IPS-18a (cell line): ENCODE measurements around the gene CHTF18.
A peak's percentile ranks its signal among the peaks of the same experiment; 100 is the strongest.

Experiments used
- H3K27ac ChIP-seq: one replicate; pipeline ENCODE4 v1.5.1; 2013; ENCODE audit warnings: low read length
- H3K27me3 ChIP-seq: one replicate; pipeline ENCODE4 v1.6.1; 2013; ENCODE audit warnings: mild to moderate bottlenecking, low read length; ENCODE audit not compliant: control insufficient read depth, insufficient read depth
- H3K36me3 ChIP-seq: one replicate; pipeline ENCODE4 v1.6.1; 2013; ENCODE audit warnings: low read depth, low read length; ENCODE audit not compliant: control insufficient read depth
- H3K4me1 ChIP-seq: one replicate; pipeline ENCODE4 v1.6.1; 2013; ENCODE audit warnings: low read depth, low read length; ENCODE audit not compliant: control insufficient read depth
- H3K4me3 ChIP-seq: one replicate; pipeline ENCODE4 v1.5.1; 2013; ENCODE audit warnings: low read length
- H3K9ac ChIP-seq: one replicate; pipeline ENCODE4 v1.6.1; 2013; ENCODE audit warnings: mild to moderate bottlenecking, low read length, moderate library complexity
- H3K9me3 ChIP-seq: one replicate; pipeline ENCODE4 v1.6.1; 2013; ENCODE audit warnings: low read depth, low read length; ENCODE audit not compliant: control insufficient read depth

CHTF18 gene

GRCh38 chr16:797686-798085 is 9.3 kb downstream of the CHTF18 start:
- Histone ChIP-seq H3K36me3 (no peaks in the 10 kb centered on the region), H3K27me3 (peaks cover 23% of the 10 kb centered on the region), H3K27ac (no peak overlapping the region), H3K4me1 (no peaks in the 10 kb centered on the region), H3K4me3 (no peak overlapping the region), H3K9me3 (no peaks in the 10 kb centered on the region), H3K9ac (no peak overlapping the region)

GRCh38 chr16:798666-799065 is 10.2 kb downstream of the CHTF18 start:
- no peaks in the 10 kb centered on the region for H3K36me3 ChIP-seq
- peaks cover 33% of the 10 kb centered on the region for H3K27me3 ChIP-seq
- H3K4me1 ChIP-seq = no peaks in the 10 kb centered on the region
- no peak overlapping the region for H3K9ac ChIP-seq
- H3K9me3 ChIP-seq = no peaks in the 10 kb centered on the region
- H3K4me3 ChIP-seq = no peak overlapping the region
- H3K27ac ChIP-seq = no peak overlapping the region

GRCh38 chr16:799111-799947 is 10.9 kb downstream of the CHTF18 start:
- Histone ChIP-seq H3K9ac (no peak overlapping the region), H3K9me3 (no peaks in the 10 kb centered on the region), H3K4me1 (no peaks in the 10 kb centered on the region), H3K27ac (no peak overlapping the region), H3K4me3 (no peak overlapping the region), H3K36me3 (no peaks in the 10 kb centered on the region), H3K27me3 (peaks cover 39% of the 10 kb centered on the region)

DNA sequence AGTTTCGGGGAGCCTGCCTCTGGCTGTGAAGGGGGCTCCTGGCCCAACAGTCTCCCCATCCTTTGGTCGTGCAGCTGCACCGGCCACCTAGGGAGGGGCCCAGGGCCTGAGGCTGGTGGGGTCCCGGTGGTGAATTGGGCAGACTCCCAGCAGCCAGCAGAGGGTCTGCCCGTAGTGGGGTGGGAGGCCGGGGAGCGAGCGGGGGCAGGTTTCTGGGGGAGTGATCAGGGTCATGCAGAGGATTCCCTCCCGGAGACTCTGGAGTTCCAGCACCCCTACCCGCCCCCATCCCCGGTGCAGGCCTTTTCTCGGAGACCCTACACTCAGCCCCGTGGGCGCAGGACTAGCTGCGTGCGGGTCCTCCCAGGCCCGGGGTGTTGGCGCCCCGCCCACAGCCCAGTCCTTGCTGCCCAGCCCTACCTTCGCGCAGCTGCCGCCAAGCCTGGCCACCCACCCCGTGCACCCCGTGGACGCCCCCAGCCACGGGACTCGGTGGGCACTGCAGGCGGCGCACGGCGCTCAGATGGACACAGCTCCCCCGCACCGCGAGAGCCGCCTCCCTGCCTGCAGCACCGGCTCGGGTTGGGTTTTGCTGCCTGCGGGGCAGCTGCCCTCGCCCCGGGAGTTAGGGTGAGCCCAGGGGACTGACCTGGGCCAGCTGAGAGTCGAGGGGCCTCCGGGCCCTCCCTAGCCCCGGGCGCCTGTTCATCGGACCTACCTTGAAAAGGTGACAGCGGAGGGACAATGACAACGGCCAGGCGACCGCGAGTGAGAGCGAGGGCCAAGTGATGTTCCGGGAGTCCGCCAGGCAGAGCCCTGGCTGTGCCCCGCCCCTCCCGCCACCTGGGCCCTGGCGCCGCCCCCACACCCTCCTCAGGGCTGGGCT is 11.8 kb downstream of the CHTF18 start, which contains the start of gene GNG13:
Gene GNG13, minus strand, starts transcription at position 787 of the 886 bp plus-strand sequence. CDS start 1,657 bp downstream, outside the sequence.
- peaks cover 48% of the 10 kb centered on the region for H3K27me3 ChIP-seq
- H3K4me1 ChIP-seq = no peaks in the 10 kb centered on the region

DNA sequence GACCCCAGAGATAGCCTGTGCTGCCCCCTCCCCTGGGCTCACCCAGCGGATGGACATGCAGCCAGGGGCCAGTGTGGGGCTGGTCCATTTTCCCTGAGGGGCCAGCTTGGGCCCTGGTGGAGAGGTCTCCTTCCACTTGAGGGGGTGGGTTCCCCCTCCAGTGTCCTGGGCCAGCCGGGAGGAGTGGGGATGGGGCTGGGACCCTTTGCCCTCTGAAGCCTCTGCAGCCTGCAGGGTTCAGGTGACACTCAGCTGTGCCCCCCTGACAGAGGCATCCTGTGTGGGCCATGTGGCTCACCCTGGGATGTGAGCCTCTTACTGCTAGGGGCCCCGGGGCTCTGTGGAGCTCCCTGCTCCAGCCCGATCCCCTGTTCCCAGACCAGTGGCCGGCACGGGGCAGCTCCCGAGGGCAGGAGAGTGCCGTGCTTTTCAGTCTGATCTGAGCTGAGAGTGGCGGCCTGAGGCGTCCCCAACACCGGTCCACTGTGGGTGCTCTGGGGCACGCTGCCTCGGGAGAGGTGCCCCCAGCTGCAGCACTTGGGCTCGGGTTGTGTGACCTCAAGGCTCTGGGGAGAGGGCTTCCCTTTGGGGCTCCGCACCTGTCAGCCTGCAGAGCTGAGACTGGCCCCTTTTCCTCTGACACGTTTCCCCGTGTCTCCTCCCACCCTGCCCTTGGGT is 12.6 kb downstream of the CHTF18 start:
- no peak overlapping the region for H3K27ac ChIP-seq
- peaks cover 50% of the 10 kb centered on the region for H3K27me3 ChIP-seq
- no peaks in the 10 kb centered on the region for H3K4me1 ChIP-seq
- no peaks in the 10 kb centered on the region for H3K9me3 ChIP-seq
- H3K9ac ChIP-seq = no peak overlapping the region
- peak overlapping the region; percentile 47 for H3K4me3 ChIP-seq
- no peaks in the 10 kb centered on the region for H3K36me3 ChIP-seq

More for the DNA sequence above, 11.8 kb downstream of the CHTF18 start, which contains the start of gene GNG13:
- H3K27ac ChIP-seq = no peak within 1 kb of the TSS
- H3K9ac ChIP-seq = no peak within 1 kb of the TSS
- H3K4me3 ChIP-seq = peak within 1 kb of the TSS; percentile 47
- no peaks in the 10 kb centered on the region for H3K36me3 ChIP-seq
- no peaks in the 10 kb centered on the region for H3K9me3 ChIP-seq

DNA sequence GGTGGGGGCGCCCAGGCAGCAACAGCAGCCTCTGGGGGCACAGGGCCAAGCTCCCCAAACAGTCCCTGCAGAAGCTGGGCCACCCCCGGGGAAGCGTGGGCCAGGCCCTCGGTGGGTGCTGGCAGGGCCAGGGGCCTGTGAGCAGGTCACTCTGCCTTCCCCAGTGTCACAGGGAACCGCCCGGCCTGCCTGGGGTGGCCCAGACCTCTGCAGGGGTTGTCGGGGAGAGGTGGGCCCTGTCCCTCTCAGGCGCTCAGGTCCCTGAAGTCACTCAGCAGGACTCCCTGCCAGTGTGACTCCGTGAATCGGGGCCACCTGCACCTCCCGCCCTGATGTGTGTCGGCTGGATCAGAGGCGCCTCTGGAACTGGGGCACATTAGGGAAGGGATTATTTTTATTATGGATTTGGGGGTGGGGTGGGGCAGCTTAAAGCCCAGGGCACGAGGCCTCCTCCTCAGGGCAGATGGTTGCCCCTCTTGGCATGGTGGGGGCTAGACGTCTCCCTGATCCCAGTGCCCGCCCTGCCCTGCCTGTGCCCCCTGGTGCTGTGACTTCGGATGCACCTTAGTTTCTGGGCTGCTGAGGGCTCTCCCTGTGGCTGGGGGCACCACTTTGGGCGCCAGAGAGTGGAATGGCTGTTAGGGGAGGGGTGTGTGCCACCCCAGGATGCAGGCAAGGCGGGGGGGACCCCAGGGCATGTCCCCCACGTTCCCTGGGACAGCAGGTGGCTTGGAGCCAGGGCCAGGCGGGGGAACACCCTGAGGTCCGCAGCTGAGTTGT is 13.4 kb downstream of the CHTF18 start:
- H3K27ac ChIP-seq = no peak overlapping the region
- H3K9ac ChIP-seq = no peak overlapping the region
- H3K36me3 ChIP-seq = no peaks in the 10 kb centered on the region
- H3K27me3 ChIP-seq = peaks cover 50% of the 10 kb centered on the region
- H3K9me3 ChIP-seq = no peaks in the 10 kb centered on the region
- no peaks in the 10 kb centered on the region for H3K4me1 ChIP-seq
- no peak overlapping the region for H3K4me3 ChIP-seq

- no peak overlapping the region for H3K9ac ChIP-seq
- no peak overlapping the region for H3K4me3 ChIP-seq
- no peaks in the 10 kb centered on the region for H3K4me1 ChIP-seq
- no peaks in the 10 kb centered on the region for H3K9me3 ChIP-seq
- peaks cover 50% of the 10 kb centered on the region for H3K27me3 ChIP-seq
- no peak overlapping the region for H3K27ac ChIP-seq
- H3K36me3 ChIP-seq = no peaks in the 10 kb centered on the region
These were observed 14.0 kb downstream of the CHTF18 start for GRCh38 chr16:802461-802860.

DNA sequence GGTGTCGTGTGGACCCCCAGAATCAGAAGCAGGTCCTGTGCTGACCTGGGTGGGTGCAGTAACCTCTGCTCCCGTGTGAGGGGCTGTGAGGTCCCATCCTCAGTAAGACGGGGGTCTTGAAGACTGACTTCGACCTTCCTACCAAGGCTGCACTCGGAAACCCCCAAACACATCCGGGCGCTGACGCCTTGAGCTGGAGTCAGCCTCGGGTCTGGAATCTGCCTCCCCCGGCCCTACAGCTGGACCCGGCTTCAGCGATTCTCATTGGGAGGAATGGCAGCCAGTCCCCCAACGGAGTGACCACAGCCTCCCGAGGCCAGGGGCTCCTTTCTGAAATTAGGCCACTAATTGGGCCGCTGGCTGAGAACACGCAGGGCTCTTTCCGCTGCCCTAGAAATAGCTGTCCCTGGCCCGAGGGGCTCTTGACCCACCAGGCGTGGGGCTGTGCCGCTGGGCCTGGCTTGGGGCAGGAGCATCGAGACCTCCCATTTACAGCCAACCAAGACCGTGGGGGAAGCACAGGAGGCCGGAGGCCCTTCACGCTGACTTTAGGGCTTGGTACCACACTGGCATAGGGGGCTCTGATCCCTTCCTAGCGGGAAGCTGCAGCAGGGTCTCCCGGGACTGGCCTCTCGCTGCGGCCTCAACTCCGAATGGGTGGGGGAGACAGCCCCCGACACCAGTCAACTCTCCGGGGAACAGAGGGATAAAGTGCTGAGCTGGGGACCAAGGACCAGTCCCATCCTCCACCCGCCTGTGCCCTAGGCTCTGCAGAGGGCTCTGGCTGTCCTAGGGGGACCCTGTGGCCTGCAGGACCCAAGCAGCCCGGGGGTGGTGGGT is 14.7 kb downstream of the CHTF18 start:
- peaks cover 50% of the 10 kb centered on the region for H3K27me3 ChIP-seq
- H3K4me3 ChIP-seq = no peak overlapping the region
- no peaks in the 10 kb centered on the region for H3K36me3 ChIP-seq
- H3K9ac ChIP-seq = no peak overlapping the region
- no peak overlapping the region for H3K27ac ChIP-seq
- H3K9me3 ChIP-seq = no peaks in the 10 kb centered on the region
- no peaks in the 10 kb centered on the region for H3K4me1 ChIP-seq

GRCh38 chr16:803754-804080 is 15.3 kb downstream of the CHTF18 start:
- Histone ChIP-seq H3K4me3 (no peak overlapping the region), H3K36me3 (no peaks in the 10 kb centered on the region), H3K9ac (no peak overlapping the region)

More at GRCh38 chr16:803754-804080, 15.3 kb downstream of the CHTF18 start:
- Histone ChIP-seq H3K4me1 (no peaks in the 10 kb centered on the region), H3K27ac (no peak overlapping the region), H3K9me3 (no peaks in the 10 kb centered on the region), H3K27me3 (peaks cover 50% of the 10 kb centered on the region)
